A549 (cell line): Measurements from ENCODE around the gene SLC38A2. TPM values are rescaled to one million over a fixed set of nuclear protein-coding genes. Genes with fewer than 3 reads are reported as not detected.
A peak's percentile ranks its signal among the peaks of the same experiment; 100 is the strongest.

Source experiments
- ATAC-seq, 2 experiments: fragments of 200-7000 bp in 1 of 2; fragments of >200 bp in 1 of 2; cut with Nextera tagmentation in 1 of 2; cut with Tn5 transposase in 1 of 2; 3 replicates each; pipeline versions ENCODE4 v1.8.0 to v1.9.1; 2018 to 2020; ENCODE audit warnings: mild to moderate bottlenecking in 1 of 2, moderate library complexity in 1 of 2
- CTCF ChIA-PET: fragments of 300-600 bp; sonication (Branson Sonifier 250); formaldehyde crosslinking; extraction: SDS; loops from one replicate; lab custom pipeline; 2021; ENCODE audit warnings: antibody characterized with exemption, inconsistent platforms; lab: Yijun Ruan, JAX
- POLR2A ChIA-PET: fragments of 350-600 bp; formaldehyde crosslinking; extraction: SDS; loops from one replicate; lab custom pipeline; 2021; ENCODE audit warnings: antibody characterized with exemption, inconsistent platforms; lab: Yijun Ruan, JAX
- DNase-seq, 2 experiments: peaks; one replicate each; pipeline versions ENCODE4 v3.0.0 to v3.0.0-alpha.2; 2011 to 2016; ENCODE audit warnings: low read depth in 1 of 2, low spot score in 1 of 2
- FAIRE-seq: peaks from 2 replicates; lab custom pipeline; 2011; peaks lifted over from hg19 to GRCh38; lab: Jason Lieb, UNC
- H3K27ac ChIP-seq, 2 experiments: fragments of >200 bp; sonication (Bioruptor Twin); formaldehyde crosslinking; 3 replicates each; pipeline ENCODE4 v1.5.1; 2016 to 2017
- H3K4me1 ChIP-seq: fragments of >200 bp; sonication (Bioruptor Twin); formaldehyde crosslinking; 3 replicates; pipeline ENCODE4 v1.6.1; 2016
- H3K4me2 ChIP-seq: fragments of >200 bp; sonication (Bioruptor Twin); formaldehyde crosslinking; 3 replicates; pipeline ENCODE4 v1.6.1; 2016
- H3K4me3 ChIP-seq: fragments of >200 bp; sonication (Bioruptor Twin); formaldehyde crosslinking; 3 replicates; pipeline ENCODE4 v1.5.1; 2016
- H3K9me3 ChIP-seq: fragments of >200 bp; sonication (Bioruptor Twin); formaldehyde crosslinking; 3 replicates; pipeline ENCODE4 v1.6.1; 2016
- BHLHE40 ChIP-seq: IDR thresholded peaks from 2 replicates; pipeline ENCODE4 v1.6.1; 2012; ENCODE audit warnings: low read depth, low read length, inconsistent platforms
- CBX2 ChIP-seq: fragments of 200-600 bp; sonication (generic); IDR thresholded peaks from 2 replicates; pipeline ENCODE4 v1.6.1; 2016; ENCODE audit warnings: low read depth, mild to moderate bottlenecking, borderline replicate concordance
- CBX8 ChIP-seq: fragments of 200-600 bp; sonication (generic); IDR thresholded peaks from 2 replicates; pipeline ENCODE4 v1.6.1; 2016
- CHD2 ChIP-seq: fragments of 150-350 bp; IDR thresholded peaks from 2 replicates; pipeline ENCODE4 v1.6.1; 2014; ENCODE audit warnings: low read length; ENCODE audit not compliant: partially characterized antibody
- CHD4 ChIP-seq: fragments of 200-600 bp; sonication (generic); IDR thresholded peaks from 2 replicates; pipeline ENCODE4 v1.6.1; 2016; ENCODE audit warnings: antibody characterized with exemption, mild to moderate bottlenecking, borderline replicate concordance
- EHMT2 ChIP-seq: fragments of 200-600 bp; sonication (generic); IDR thresholded peaks from 2 replicates; pipeline ENCODE4 v1.6.1; 2016; ENCODE audit warnings: antibody characterized with exemption, low read depth, mild to moderate bottlenecking, moderate library complexity
- FOSB ChIP-seq: fragments of 250-450 bp; sonication (Bioruptor Pico); IDR thresholded peaks from 2 replicates; pipeline ENCODE4 v1.5.0; 2020; ENCODE audit warnings: mild to moderate bottlenecking, moderate library complexity
- FOXS1 ChIP-seq: fragments of 250-450 bp; sonication (Bioruptor Pico); IDR thresholded peaks from 2 replicates; pipeline ENCODE4 v1.5.0; 2020; ENCODE audit warnings: mild to moderate bottlenecking, moderate library complexity
- HDAC2 ChIP-seq: fragments of 200-600 bp; sonication (generic); IDR thresholded peaks from 2 replicates; pipeline ENCODE4 v1.6.1; 2016
- HEYL ChIP-seq: fragments of 250-450 bp; sonication (Bioruptor Pico); IDR thresholded peaks from 2 replicates; pipeline ENCODE4 v1.8.0; 2021; ENCODE audit warnings: mild to moderate bottlenecking, moderate library complexity
- JUNB ChIP-seq: fragments of >200 bp; sonication (Bioruptor Twin); formaldehyde crosslinking; IDR thresholded peaks from 2 replicates; pipeline ENCODE4 v1.6.1; 2016
- KDM5A ChIP-seq: fragments of 200-600 bp; sonication (generic); IDR thresholded peaks from 2 replicates; pipeline ENCODE4 v1.6.1; 2016; ENCODE audit warnings: antibody characterized with exemption, mild to moderate bottlenecking
- MYC ChIP-seq: IDR thresholded peaks from 2 replicates; pipeline ENCODE4 v1.6.1; 2012; ENCODE audit warnings: mild to moderate bottlenecking, inconsistent platforms, low read length, improper control_type of control experiment, borderline replicate concordance
- POLR2A ChIP-seq: IDR thresholded peaks from 2 replicates; pipeline ENCODE4 v1.6.1; 2012; ENCODE audit warnings: mild to moderate bottlenecking, low read length
- POLR2AphosphoS2 ChIP-seq: conservative IDR thresholded peaks from 2 replicates; pipeline ENCODE4 v1.6.1; 2012; ENCODE audit warnings: low read length, improper control_type of control experiment, inconsistent platforms
- RCOR1 ChIP-seq: fragments of 150-350 bp; IDR thresholded peaks from 2 replicates; pipeline ENCODE4 v1.6.1; 2014; ENCODE audit warnings: antibody characterized with exemption, low read length, low read depth
- RNF2 ChIP-seq: fragments of 200-600 bp; sonication (generic); IDR thresholded peaks from 2 replicates; pipeline ENCODE4 v1.6.1; 2016; ENCODE audit warnings: low read depth, mild to moderate bottlenecking, antibody characterized with exemption, moderate library complexity, borderline replicate concordance
- TP53 ChIP-seq: fragments of 250-450 bp; sonication (Bioruptor Pico); IDR thresholded peaks from 2 replicates; pipeline ENCODE4 v1.5.0; 2021; ENCODE audit warnings: mild to moderate bottlenecking, moderate library complexity
- WGBS: methylation state at CpG from one replicate; pipeline ENCODE4 v1.1.6; 2017; ENCODE audit errors: missing lambda C conversion rate; 5-methylcytosine and 5-hydroxymethylcytosine counted together
- polyA plus RNA-seq, 4 experiments: library from polyadenylated mRNA; depleted of rRNA in 3 of 4; stranded (reverse); fragments of >200 nt; fragmentation: RNase III in 1 of 4; extraction: RNeasy Plus Mini Kit Qiagen cat#74134 plus additional on column Dnase treatment in 1 of 4; gene quantifications; 2 replicates in 3 of 4; 3 replicates in 1 of 4; pipeline ENCODE4 v1.2.3, GENCODE V29; 2011 to 2017
- TF ChIP-seq, protein P1 (sequence below): IDR thresholded peaks from 2 replicates; pipeline ENCODE4 v1.6.1; 2012
- TF ChIP-seq, protein P2 (sequence below): IDR thresholded peaks from 2 replicates; pipeline ENCODE4 v1.6.1; 2012
- TF ChIP-seq, protein P3 (sequence below): fragments of 200-600 bp; sonication (generic); IDR thresholded peaks from 2 replicates; pipeline ENCODE4 v1.6.1; 2016; ENCODE audit warnings: antibody characterized with exemption, mild to moderate bottlenecking, moderate library complexity

Gene SLC38A2
- polyA plus RNA-seq, 2 of the 4 experiments (the other 2 are of a cell fraction), result 187 to 519 TPM

DNA sequence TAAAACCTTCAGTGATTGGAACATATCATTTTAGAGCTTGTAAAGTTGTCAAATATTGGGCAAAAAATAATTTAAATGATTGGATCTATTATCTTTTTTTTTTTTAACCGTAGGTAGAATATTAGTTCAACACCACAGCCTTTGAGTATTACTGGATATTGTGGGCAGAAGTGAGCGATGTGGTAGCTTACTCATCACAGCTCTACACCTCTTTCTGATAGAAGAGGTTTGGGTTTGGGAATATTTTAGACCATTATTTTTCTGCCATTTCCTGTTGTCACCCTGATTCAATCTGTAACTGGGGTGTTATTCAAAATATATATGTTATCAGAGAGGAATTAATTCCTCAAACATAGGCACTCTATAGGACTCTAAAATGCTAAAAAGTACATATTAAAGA is 34.8 kb upstream of the SLC38A2 start:
- H3K4me3 ChIP-seq, result no peak overlapping the region
- H3K27ac ChIP-seq, result no peak overlapping the region
- H3K4me2 ChIP-seq, result no peak overlapping the region
- H3K4me1 ChIP-seq, result peaks cover 16% of the 10 kb centered on the region
- ATAC-seq, result no peak
- no peak for DNase-seq
- POLR2A ChIA-PET, result no interaction called here
- CTCF ChIA-PET, result interaction anchor here (0.7 kb wide), 1 partner anchor 283 kb away, joined by 3 read pairs; no protein-coding TSS in a partner anchor
- H3K9me3 ChIP-seq, result no peaks in the 10 kb centered on the region
- FAIRE-seq, result no peak
- WGBS, result 91% methylated on average over 2 of the region's 2 CpGs
- TF ChIP-seq BHLHE40, result no peak

DNA sequence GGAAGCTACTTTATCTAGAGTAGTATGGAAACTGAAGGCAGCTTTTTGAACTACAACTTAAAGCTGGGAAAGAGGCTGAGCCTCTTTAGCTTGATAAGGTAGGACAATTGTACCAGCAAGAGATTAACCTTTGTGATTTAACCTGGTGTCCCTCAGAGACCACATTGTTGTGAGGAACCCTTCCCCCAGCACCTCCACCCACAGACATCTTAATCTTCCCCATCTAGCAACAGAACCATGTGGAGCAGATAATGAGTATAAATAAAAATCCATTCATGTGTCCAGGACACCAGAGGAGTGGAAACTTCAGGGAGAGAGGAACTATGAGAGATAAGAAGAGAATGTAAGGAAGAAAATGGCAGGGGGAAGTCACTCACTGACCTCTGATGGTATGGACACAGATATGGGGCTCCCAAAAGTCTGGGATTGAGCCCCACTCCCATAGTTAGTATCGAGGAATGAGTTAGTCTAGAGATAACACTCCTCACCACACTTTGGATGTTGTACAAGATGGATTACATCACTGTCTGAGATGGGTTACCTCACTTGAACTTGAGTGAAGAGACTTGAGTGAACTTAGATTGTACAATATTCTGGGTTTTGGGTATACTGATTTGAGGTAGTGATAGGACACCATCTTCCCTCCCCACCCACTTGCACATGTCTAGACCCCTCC is 33.9 kb upstream of the SLC38A2 start:
- DNase-seq (no peak), ATAC-seq (no peak), FAIRE-seq (no peak)
- CTCF ChIA-PET, result interaction anchor here (0.7 kb wide), 1 partner anchor 282 kb away, joined by 3 read pairs; no protein-coding TSS in a partner anchor
- H3K27ac ChIP-seq, result no peak overlapping the region
- WGBS, result 77% methylated on average over 1 of the region's 1 CpG
- no peak overlapping the region for H3K4me3 ChIP-seq
- H3K9me3 ChIP-seq, result no peaks in the 10 kb centered on the region
- H3K4me2 ChIP-seq, result no peak overlapping the region
- no peak for TF ChIP-seq CHD2
- no peak for TF ChIP-seq HDAC2
- no peak for TF ChIP-seq JUNB
- no peak for TF ChIP-seq RNF2
- no peak for TF ChIP-seq CHD4
- no peak for TF ChIP-seq HEYL (CRISPR knock-in tag)
- TF ChIP-seq, protein P1, sequence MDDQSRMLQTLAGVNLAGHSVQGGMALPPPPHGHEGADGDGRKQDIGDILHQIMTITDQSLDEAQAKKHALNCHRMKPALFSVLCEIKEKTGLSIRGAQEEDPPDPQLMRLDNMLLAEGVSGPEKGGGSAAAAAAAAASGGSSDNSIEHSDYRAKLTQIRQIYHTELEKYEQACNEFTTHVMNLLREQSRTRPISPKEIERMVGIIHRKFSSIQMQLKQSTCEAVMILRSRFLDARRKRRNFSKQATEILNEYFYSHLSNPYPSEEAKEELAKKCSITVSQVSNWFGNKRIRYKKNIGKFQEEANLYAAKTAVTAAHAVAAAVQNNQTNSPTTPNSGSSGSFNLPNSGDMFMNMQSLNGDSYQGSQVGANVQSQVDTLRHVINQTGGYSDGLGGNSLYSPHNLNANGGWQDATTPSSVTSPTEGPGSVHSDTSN, result no peak
- no peak for TF ChIP-seq FOXS1
- TF ChIP-seq POLR2A, result no peak
- no peak for TF ChIP-seq POLR2AphosphoS2
- no peak for TF ChIP-seq CBX8
- TF ChIP-seq, protein P2, sequence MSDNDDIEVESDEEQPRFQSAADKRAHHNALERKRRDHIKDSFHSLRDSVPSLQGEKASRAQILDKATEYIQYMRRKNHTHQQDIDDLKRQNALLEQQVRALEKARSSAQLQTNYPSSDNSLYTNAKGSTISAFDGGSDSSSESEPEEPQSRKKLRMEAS, result no peak
- no peak for TF ChIP-seq KDM5A
- no peak for TF ChIP-seq FOSB (CRISPR knock-in tag)
- no peak for TF ChIP-seq EHMT2
- no peak for TF ChIP-seq CBX2
- no peak for TF ChIP-seq RCOR1
- no peak for TF ChIP-seq MYC
- H3K4me1 ChIP-seq, result peaks cover 20% of the 10 kb centered on the region
- POLR2A ChIA-PET, result no interaction called here

DNA sequence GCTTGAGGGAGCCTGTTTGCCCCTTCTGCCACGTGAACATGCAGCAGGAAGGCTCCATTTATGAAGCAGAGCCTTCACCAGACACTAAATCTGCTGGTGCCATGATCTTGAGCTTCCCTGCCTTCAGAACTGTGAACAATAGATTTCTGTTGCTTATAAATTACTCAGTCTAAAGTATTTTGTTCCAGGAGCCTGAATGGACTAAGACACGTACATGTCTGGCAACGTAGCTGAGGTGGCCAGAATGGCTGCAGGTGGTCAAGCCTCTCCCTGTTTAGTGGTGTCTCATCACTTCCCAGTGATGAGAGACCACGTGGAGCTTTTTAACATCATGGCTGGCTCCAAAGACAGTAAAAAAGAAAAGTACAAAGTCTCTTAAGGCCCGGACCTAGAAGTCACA is 32.2 kb upstream of the SLC38A2 start:
- peak overlapping the region; percentile 3 to 12; a peak in 1 of 6 replicates for H3K27ac ChIP-seq
- POLR2A ChIA-PET, result no interaction called here
- WGBS, result 77% methylated on average over 5 of the region's 5 CpGs
- H3K4me1 ChIP-seq, result peaks cover 20% of the 10 kb centered on the region
- H3K9me3 ChIP-seq, result no peaks in the 10 kb centered on the region
- no peak for FAIRE-seq
- TF ChIP-seq TP53, result no peak
- TF ChIP-seq, protein P3, sequence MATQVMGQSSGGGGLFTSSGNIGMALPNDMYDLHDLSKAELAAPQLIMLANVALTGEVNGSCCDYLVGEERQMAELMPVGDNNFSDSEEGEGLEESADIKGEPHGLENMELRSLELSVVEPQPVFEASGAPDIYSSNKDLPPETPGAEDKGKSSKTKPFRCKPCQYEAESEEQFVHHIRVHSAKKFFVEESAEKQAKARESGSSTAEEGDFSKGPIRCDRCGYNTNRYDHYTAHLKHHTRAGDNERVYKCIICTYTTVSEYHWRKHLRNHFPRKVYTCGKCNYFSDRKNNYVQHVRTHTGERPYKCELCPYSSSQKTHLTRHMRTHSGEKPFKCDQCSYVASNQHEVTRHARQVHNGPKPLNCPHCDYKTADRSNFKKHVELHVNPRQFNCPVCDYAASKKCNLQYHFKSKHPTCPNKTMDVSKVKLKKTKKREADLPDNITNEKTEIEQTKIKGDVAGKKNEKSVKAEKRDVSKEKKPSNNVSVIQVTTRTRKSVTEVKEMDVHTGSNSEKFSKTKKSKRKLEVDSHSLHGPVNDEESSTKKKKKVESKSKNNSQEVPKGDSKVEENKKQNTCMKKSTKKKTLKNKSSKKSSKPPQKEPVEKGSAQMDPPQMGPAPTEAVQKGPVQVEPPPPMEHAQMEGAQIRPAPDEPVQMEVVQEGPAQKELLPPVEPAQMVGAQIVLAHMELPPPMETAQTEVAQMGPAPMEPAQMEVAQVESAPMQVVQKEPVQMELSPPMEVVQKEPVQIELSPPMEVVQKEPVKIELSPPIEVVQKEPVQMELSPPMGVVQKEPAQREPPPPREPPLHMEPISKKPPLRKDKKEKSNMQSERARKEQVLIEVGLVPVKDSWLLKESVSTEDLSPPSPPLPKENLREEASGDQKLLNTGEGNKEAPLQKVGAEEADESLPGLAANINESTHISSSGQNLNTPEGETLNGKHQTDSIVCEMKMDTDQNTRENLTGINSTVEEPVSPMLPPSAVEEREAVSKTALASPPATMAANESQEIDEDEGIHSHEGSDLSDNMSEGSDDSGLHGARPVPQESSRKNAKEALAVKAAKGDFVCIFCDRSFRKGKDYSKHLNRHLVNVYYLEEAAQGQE, result no peak
- H3K4me2 ChIP-seq, result no peak overlapping the region
- DNase-seq, result no peak
- CTCF ChIA-PET, result no interaction called here
- no peak for ATAC-seq
- H3K4me3 ChIP-seq, result no peak overlapping the region
